Prostate gland (tissue), 2 donors: ENCODE results near the gene ADAMTS7.
"Not testable (repeated sequence)": the region's sequence is repeated elsewhere in the genome, so short reads cannot be mapped to it uniquely, and the experiment has no call there.

ENCODE experiments used
- POLR2A ChIP-seq: fragments of 450-650 bp; IDR thresholded peaks from one replicate; pipeline ENCODE4 v1.6.1; 2016; ENCODE audit warnings: antibody characterized with exemption, mild to moderate bottlenecking
- TF ChIP-seq, protein P1 (sequence below), 4 experiments: fragments of 200-600 bp in 2 of 4; fragments of 450-650 bp in 2 of 4; sonication (generic) in 2 of 4; IDR thresholded peaks; 1 replicate in 3 of 4; 2 replicates in 1 of 4; pipeline ENCODE4 v1.5.1; 2016 to 2019; ENCODE audit warnings: antibody characterized with exemption in 4 of 4, mild to moderate bottlenecking in 2 of 4, moderate library complexity in 2 of 4

DNA sequence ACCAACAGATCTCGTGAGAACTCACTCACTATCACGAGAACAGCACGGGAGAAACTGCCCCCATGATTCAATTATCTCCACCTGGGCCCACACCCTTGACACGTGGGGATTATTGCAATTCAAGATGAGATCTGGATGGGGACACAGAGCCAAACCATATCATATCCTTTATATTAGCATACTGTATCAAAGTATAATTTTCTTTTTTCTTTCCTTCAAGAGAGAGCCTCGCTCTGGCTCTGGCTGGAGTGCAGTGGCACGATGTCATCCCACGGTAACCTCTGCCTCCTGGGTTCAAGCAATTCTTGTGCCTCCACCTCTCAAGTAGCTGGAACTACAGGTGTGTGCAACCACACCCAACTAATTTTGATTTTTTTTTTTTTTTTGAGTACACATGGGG lies 63.4 kb downstream of the ADAMTS7 start:
- TF ChIP-seq, protein P1, sequence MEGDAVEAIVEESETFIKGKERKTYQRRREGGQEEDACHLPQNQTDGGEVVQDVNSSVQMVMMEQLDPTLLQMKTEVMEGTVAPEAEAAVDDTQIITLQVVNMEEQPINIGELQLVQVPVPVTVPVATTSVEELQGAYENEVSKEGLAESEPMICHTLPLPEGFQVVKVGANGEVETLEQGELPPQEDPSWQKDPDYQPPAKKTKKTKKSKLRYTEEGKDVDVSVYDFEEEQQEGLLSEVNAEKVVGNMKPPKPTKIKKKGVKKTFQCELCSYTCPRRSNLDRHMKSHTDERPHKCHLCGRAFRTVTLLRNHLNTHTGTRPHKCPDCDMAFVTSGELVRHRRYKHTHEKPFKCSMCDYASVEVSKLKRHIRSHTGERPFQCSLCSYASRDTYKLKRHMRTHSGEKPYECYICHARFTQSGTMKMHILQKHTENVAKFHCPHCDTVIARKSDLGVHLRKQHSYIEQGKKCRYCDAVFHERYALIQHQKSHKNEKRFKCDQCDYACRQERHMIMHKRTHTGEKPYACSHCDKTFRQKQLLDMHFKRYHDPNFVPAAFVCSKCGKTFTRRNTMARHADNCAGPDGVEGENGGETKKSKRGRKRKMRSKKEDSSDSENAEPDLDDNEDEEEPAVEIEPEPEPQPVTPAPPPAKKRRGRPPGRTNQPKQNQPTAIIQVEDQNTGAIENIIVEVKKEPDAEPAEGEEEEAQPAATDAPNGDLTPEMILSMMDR (IDR thresholded peaks at IDR 0.05): not testable (repeated sequence)
- not testable (repeated sequence) for TF ChIP-seq POLR2A
